Tibial nerve (tissue), 4 donors: ENCODE results near the gene PEX6. TPM values are rescaled to one million over a fixed set of nuclear protein-coding genes. Genes with fewer than 3 reads are reported as not detected.
"Not testable (repeated sequence)": the region's sequence is repeated elsewhere in the genome, so short reads cannot be mapped to it uniquely, and the experiment has no call there.

Source experiments
- DNase-seq, 2 donors: peaks; one replicate each; pipeline ENCODE4 v3.0.0-alpha.2; 2019; ENCODE audit warnings: low spot score in 2 of 2
- H3K27ac ChIP-seq, 4 donors: fragments of 200-600 bp; sonication (generic) in 3 of 4; one replicate each; pipeline ENCODE4 v1.5.1; 2017 to 2019; ENCODE audit warnings: mild to moderate bottlenecking in 1 of 4
- H3K27me3 ChIP-seq, 2 donors: fragments of 200-600 bp; sonication (generic) in 1 of 2; one replicate each; pipeline versions ENCODE4 v1.5.1 to v1.6.0; 2017 to 2019
- H3K36me3 ChIP-seq, 3 donors: fragments of 200-600 bp; sonication (generic); one replicate each; pipeline ENCODE4 v1.5.1; 2018 to 2019
- H3K4me1 ChIP-seq, 4 donors: fragments of 200-600 bp; sonication (generic) in 3 of 4; one replicate each; pipeline ENCODE4 v1.5.1; 2017 to 2019
- H3K4me3 ChIP-seq, 4 donors: fragments of 200-600 bp; sonication (generic) in 3 of 4; one replicate each; pipeline ENCODE4 v1.5.1; 2017 to 2019; ENCODE audit warnings: mild to moderate bottlenecking in 1 of 4, moderate library complexity in 1 of 4
- H3K9me3 ChIP-seq, 4 donors: fragments of 200-600 bp; sonication (generic) in 3 of 4; one replicate each; pipeline ENCODE4 v1.5.1; 2017 to 2019
- EP300 ChIP-seq, 2 donors: sonication (generic); formaldehyde crosslinking; IDR thresholded peaks; one replicate each; pipeline ENCODE4 v1.6.1; 2017; ENCODE audit warnings: antibody characterized with exemption in 2 of 2, mild to moderate bottlenecking in 1 of 2
- POLR2A ChIP-seq, 2 donors: fragments of 450-650 bp; IDR thresholded peaks; one replicate each; pipeline ENCODE4 v1.6.1; 2017; ENCODE audit warnings: antibody characterized with exemption in 2 of 2, mild to moderate bottlenecking in 2 of 2, moderate library complexity in 2 of 2
- WGBS, 2 donors: methylation state at CpG; one replicate each; pipeline ENCODE4 v1.1.5; 2018; 5-methylcytosine and 5-hydroxymethylcytosine counted together
- total RNA-seq, 4 donors: library from RNA; depleted of rRNA; stranded (reverse); fragments of >200 nt; gene quantifications; one replicate each; pipeline ENCODE4 v1.1.0, GENCODE V29; 2016
- TF ChIP-seq, protein P1 (sequence below), 5 experiments: fragments of 200-600 bp in 3 of 5; fragments of 450-650 bp in 2 of 5; sonication (generic) in 3 of 5; IDR thresholded peaks; one replicate each; pipeline ENCODE4 v1.5.1; 2016 to 2019; ENCODE audit warnings: antibody characterized with exemption in 5 of 5, mild to moderate bottlenecking in 3 of 5, moderate library complexity in 2 of 5

PEX6 gene
- total RNA-seq, 4 donors from 2014 or later: 20.3 to 32.8 (median 27.3) TPM

DNA sequence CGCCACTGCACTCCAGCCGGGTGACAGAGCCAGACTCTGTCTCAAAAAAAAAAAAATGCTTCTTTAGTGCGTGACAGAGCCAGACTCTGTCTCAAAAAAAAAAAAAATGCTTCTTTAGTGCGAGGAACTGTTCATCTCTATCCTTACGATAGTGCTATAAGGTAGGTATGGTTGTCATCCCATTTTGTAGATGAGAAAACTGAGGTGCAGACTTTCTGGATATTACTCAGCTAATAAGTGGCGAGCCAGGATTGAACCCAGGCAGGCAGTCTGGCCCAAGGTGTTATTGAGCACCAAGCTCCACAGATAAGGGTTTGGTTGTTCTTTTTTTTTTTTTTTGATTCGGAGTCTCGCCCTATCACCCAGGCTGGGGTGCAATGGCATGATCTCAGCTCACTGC lies 22.9 kb upstream of the PEX6 start:
- Histone ChIP-seq H3K27ac (no peak overlapping the region), H3K4me1 (no peaks in the 10 kb centered on the region), H3K4me3 (no peak overlapping the region), H3K9me3 (no peaks in the 10 kb centered on the region), H3K36me3 (peaks cover 0 to 23% (median 0%) of the 10 kb centered on the region in 3 donors), H3K27me3 (no peaks in the 10 kb centered on the region)
- DNase-seq: no peak
- WGBS, 2 donors: 94 to 98% methylated on average over 8 of the region's 8 CpGs
- no peak for TF ChIP-seq POLR2A (IDR thresholded peaks at IDR 0.05)
- TF ChIP-seq, protein P1, sequence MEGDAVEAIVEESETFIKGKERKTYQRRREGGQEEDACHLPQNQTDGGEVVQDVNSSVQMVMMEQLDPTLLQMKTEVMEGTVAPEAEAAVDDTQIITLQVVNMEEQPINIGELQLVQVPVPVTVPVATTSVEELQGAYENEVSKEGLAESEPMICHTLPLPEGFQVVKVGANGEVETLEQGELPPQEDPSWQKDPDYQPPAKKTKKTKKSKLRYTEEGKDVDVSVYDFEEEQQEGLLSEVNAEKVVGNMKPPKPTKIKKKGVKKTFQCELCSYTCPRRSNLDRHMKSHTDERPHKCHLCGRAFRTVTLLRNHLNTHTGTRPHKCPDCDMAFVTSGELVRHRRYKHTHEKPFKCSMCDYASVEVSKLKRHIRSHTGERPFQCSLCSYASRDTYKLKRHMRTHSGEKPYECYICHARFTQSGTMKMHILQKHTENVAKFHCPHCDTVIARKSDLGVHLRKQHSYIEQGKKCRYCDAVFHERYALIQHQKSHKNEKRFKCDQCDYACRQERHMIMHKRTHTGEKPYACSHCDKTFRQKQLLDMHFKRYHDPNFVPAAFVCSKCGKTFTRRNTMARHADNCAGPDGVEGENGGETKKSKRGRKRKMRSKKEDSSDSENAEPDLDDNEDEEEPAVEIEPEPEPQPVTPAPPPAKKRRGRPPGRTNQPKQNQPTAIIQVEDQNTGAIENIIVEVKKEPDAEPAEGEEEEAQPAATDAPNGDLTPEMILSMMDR (IDR thresholded peaks at IDR 0.05): no peak
- TF ChIP-seq EP300 (IDR thresholded peaks at IDR 0.05): no peak

- H3K4me1 ChIP-seq, H3K27me3 ChIP-seq, H3K4me3 ChIP-seq, H3K9me3 ChIP-seq, DNase-seq, H3K27ac ChIP-seq: not testable (repeated sequence)
- peaks cover 0 to 21% (median 0%) of the 10 kb centered on the region in 3 donors for H3K36me3 ChIP-seq
- 95 to 96% methylated on average over 9 of the region's 9 CpGs for WGBS, 2 donors
Observed at GRCh38 chr6:42998205-42998604, 19.2 kb upstream of the PEX6 start.

DNA sequence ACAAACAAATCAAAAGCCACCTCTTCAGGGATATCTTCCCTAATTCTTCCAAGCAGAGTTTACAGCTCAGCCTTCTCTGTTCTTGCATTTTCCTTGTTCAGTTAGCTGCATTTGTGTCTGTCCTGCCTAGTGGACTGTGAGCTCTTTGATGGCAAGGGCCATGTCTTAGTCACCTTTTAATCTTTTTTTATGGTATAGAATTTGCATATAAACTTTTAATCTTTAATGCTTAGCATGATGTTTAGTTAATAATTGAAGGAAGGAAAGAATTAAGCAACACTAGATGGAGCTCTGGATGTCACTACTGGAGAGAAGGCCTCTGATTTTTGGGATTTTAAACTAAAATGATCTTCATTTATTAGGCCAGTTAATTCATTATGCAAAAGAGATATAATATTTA lies 17.5 kb upstream of the PEX6 start:
- TF ChIP-seq, protein P1 (IDR thresholded peaks at IDR 0.05): no peak
- TF ChIP-seq EP300 (IDR thresholded peaks at IDR 0.05) (no peak), POLR2A (IDR thresholded peaks at IDR 0.05) (no peak)
- peaks cover 0 to 24% (median 0%) of the 10 kb centered on the region in 3 donors for H3K36me3 ChIP-seq
- no peaks in the 10 kb centered on the region for H3K9me3 ChIP-seq
- DNase-seq: no peak
- H3K27me3 ChIP-seq: no peaks in the 10 kb centered on the region
- H3K4me3 ChIP-seq: no peak overlapping the region
- no peak overlapping the region for H3K27ac ChIP-seq
- H3K4me1 ChIP-seq: no peaks in the 10 kb centered on the region

GRCh38 chr6:42993445-42993844 lies 14.5 kb upstream of the PEX6 start:
- H3K27me3 ChIP-seq: no peaks in the 10 kb centered on the region
- H3K27ac ChIP-seq: no peak overlapping the region
- H3K36me3 ChIP-seq: peaks cover 0 to 47% (median 9%) of the 10 kb centered on the region in 3 donors
- 87 to 88% methylated on average over 2 of the region's 2 CpGs for WGBS, 2 donors
- TF ChIP-seq POLR2A (IDR thresholded peaks at IDR 0.05) (no peak), EP300 (IDR thresholded peaks at IDR 0.05) (no peak)
- TF ChIP-seq, protein P1 (IDR thresholded peaks at IDR 0.05): no peak
- H3K4me1 ChIP-seq: peaks cover 0 to 14% (median 2%) of the 10 kb centered on the region in 4 donors
- H3K4me3 ChIP-seq: no peak overlapping the region
- no peak for DNase-seq
- H3K9me3 ChIP-seq: no peaks in the 10 kb centered on the region

DNA sequence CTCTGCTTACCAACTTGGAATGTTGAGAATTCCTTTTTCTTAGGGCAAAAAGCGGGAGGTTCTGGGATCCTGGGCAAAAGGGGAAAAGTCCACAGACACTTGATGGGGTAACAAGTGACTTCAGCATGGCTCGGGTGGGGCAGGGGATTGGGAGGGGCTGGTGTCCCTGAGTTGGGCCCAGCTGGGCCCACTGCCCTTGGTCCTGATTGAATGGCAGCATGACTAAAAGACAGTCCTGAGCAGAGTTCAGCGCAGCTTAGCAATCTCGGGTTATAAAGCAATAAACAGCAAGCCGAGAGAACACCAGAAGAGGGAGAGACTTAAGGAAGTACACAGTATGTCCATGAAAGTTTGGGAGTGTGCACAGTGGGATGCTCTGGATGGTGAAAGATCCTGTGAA lies 10.9 kb upstream of the PEX6 start:
- H3K9me3 ChIP-seq: no peaks in the 10 kb centered on the region
- H3K4me3 ChIP-seq: no peak overlapping the region
- DNase-seq: no peak
- whole genome bisulfite sequencing, 2 donors: 64 to 70% methylated on average over 5 of the region's 5 CpGs
- TF ChIP-seq, protein P1 (IDR thresholded peaks at IDR 0.05): no peak
- TF ChIP-seq POLR2A (IDR thresholded peaks at IDR 0.05) (no peak), EP300 (IDR thresholded peaks at IDR 0.05) (no peak)
- H3K27me3 ChIP-seq: no peaks in the 10 kb centered on the region
- peak overlapping the region in 1 of 4 donors; percentile 26 for H3K27ac ChIP-seq
- peaks cover 0 to 47% (median 9%) of the 10 kb centered on the region in 3 donors for H3K36me3 ChIP-seq
- H3K4me1 ChIP-seq: peaks cover 0 to 47% (median 29%) of the 10 kb centered on the region in 4 donors

DNA sequence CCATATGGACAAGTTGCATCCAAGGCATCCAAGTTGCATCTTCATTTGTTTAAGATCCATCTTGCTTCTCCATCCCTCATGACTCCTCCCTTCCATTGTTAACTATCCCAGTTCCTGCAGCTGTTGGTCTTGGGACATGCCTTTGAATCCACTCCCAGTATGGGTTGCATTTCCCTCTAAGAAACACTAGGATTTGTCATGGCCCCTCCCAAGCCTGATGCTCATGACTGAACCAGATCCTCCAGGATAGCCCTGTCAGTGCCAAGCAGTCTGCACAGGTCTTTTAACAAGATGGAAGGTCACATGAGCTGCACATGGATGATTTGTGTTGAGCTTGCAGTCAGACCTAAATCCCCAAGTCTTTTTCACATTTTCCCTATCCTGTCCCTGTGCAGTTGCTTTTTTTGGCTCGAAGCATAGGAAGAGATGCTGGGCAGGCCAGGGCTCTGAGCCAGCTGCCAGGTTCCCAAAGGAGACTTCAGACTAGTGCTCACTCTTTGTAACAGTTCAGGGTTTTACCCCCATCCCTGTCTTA lies 9.6 kb upstream of the PEX6 start:
- WGBS, 2 donors: 53 to 80% methylated on average over 1 of the region's 1 CpG
- TF ChIP-seq POLR2A (IDR thresholded peaks at IDR 0.05): no peak
- no peak for TF ChIP-seq EP300 (IDR thresholded peaks at IDR 0.05)
- TF ChIP-seq, protein P1 (IDR thresholded peaks at IDR 0.05): no peak
- DNase-seq: peak in 1 of 2 donors; percentile 18
- H3K4me1 ChIP-seq: peaks cover 0 to 53% (median 31%) of the 10 kb centered on the region in 4 donors
- no peaks in the 10 kb centered on the region for H3K9me3 ChIP-seq
- H3K27me3 ChIP-seq: no peaks in the 10 kb centered on the region
- no peak overlapping the region for H3K4me3 ChIP-seq
- H3K27ac ChIP-seq: no peak overlapping the region
- peaks cover 0 to 38% (median 9%) of the 10 kb centered on the region in 3 donors for H3K36me3 ChIP-seq
